Parathyroid adenoma (tissue), 2 donors: ENCODE measurements around the gene HBP1.
A peak's percentile ranks its signal among the peaks of the same experiment; 100 is the strongest.

Experiments
- H2AFZ ChIP-seq: fragments of 300-600 bp; sonication (generic); one replicate; pipeline ENCODE4 v1.7.0; 2017; ENCODE audit warnings: antibody characterized with exemption, mild to moderate bottlenecking
- H3K27ac ChIP-seq: fragments of 300-600 bp; sonication (generic); one replicate; pipeline ENCODE4 v1.7.0; 2017
- H3K27me3 ChIP-seq: fragments of 300-600 bp; sonication (generic); one replicate; pipeline ENCODE4 v1.7.0; 2017; ENCODE audit warnings: low read length; ENCODE audit not compliant: control insufficient read depth, insufficient read depth
- H3K36me3 ChIP-seq: fragments of 300-600 bp; sonication (generic); one replicate; pipeline ENCODE4 v1.7.0; 2017; ENCODE audit warnings: low read length; ENCODE audit not compliant: control insufficient read depth, insufficient read depth
- H3K4me1 ChIP-seq: fragments of 300-600 bp; sonication (generic); one replicate; pipeline ENCODE4 v1.7.0; 2017; ENCODE audit warnings: control low read depth
- H3K4me2 ChIP-seq: fragments of 300-600 bp; sonication (generic); one replicate; pipeline ENCODE4 v1.7.0; 2017; ENCODE audit warnings: low read length
- H3K4me3 ChIP-seq: fragments of 300-600 bp; sonication (generic); one replicate; pipeline ENCODE4 v1.7.0; 2017; ENCODE audit warnings: low read depth, low read length
- H3K79me2 ChIP-seq: fragments of 300-600 bp; sonication (generic); one replicate; pipeline ENCODE4 v1.7.0; 2017; ENCODE audit warnings: control low read depth
- H3K9ac ChIP-seq: fragments of 300-600 bp; sonication (generic); one replicate; pipeline ENCODE4 v1.7.0; 2017; ENCODE audit warnings: mild to moderate bottlenecking
- H3K9me3 ChIP-seq: fragments of 300-600 bp; sonication (generic); one replicate; pipeline ENCODE4 v1.7.0; 2017; ENCODE audit warnings: low read length; ENCODE audit not compliant: control insufficient read depth
- TF ChIP-seq, protein P1 (sequence below): fragments of 300-600 bp; sonication (generic); IDR thresholded peaks from one replicate; pipeline ENCODE4 v1.7.0; 2017; ENCODE audit warnings: antibody characterized with exemption, mild to moderate bottlenecking
- donor health status: primary hyperparathyroidism.

Gene HBP1

DNA sequence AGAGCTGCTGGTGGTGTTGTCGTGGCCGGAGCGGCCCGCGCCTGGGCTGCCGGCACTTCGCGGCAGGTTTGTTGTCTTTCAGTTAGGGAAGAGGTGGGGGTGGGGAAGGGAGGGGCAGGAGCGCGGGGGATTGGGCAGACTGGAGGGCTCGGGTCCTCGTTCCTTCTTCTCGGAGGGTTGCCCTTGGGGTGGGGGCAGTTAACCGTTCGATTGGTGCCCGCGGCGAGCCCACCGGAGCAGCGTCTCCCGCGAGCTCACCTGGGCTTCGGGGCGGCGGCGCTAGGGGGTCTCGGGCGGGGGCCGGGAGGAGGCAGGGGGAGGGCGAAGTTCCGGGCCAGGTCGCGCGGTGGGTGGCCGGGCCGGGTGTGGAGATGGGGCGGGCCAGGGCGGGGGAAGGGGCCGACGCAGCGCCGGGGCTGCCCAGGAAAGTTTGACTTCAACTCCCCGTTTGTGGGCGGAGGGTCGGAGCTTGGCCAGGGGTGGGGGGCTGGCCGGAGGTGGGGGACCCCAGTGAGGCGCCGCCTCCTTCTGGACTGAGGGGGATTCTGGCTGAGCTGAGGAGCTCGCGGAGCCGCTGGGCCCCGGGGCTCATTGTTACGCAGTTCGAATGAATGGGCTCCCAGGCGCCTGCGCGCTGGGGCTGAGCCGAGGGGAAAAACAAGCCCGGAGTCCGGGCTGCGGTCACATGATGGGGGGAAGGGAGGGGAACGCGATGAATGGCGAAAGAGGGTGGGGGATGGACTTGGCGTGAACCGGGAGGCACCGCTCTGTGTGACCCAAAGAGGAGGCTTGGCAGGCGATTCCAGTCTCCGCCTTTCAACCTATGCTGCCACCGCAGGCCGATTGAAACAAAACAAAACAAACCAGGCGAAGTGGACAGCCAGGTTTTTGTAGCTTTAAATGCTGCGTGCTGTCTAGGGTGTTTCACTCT lies 582 bp downstream of the HBP1 start:
- peak overlapping the region; percentile 92 for H3K9ac ChIP-seq
- no peaks in the 10 kb centered on the region for H3K9me3 ChIP-seq
- H3K4me1 ChIP-seq: peaks cover 28% of the 10 kb centered on the region
- no peaks in the 10 kb centered on the region for H3K27me3 ChIP-seq
- no peaks in the 10 kb centered on the region for H3K36me3 ChIP-seq
- H3K27ac ChIP-seq: peak overlapping the region; percentile 95
- peak overlapping the region; percentile 91 for H3K4me3 ChIP-seq
- H3K4me2 ChIP-seq: peak overlapping the region; percentile 67
- TF ChIP-seq, protein P1, sequence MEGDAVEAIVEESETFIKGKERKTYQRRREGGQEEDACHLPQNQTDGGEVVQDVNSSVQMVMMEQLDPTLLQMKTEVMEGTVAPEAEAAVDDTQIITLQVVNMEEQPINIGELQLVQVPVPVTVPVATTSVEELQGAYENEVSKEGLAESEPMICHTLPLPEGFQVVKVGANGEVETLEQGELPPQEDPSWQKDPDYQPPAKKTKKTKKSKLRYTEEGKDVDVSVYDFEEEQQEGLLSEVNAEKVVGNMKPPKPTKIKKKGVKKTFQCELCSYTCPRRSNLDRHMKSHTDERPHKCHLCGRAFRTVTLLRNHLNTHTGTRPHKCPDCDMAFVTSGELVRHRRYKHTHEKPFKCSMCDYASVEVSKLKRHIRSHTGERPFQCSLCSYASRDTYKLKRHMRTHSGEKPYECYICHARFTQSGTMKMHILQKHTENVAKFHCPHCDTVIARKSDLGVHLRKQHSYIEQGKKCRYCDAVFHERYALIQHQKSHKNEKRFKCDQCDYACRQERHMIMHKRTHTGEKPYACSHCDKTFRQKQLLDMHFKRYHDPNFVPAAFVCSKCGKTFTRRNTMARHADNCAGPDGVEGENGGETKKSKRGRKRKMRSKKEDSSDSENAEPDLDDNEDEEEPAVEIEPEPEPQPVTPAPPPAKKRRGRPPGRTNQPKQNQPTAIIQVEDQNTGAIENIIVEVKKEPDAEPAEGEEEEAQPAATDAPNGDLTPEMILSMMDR: no peak
- peak overlapping the region; percentile 74 for H2AFZ ChIP-seq
- H3K79me2 ChIP-seq: peaks cover 31% of the 10 kb centered on the region

DNA sequence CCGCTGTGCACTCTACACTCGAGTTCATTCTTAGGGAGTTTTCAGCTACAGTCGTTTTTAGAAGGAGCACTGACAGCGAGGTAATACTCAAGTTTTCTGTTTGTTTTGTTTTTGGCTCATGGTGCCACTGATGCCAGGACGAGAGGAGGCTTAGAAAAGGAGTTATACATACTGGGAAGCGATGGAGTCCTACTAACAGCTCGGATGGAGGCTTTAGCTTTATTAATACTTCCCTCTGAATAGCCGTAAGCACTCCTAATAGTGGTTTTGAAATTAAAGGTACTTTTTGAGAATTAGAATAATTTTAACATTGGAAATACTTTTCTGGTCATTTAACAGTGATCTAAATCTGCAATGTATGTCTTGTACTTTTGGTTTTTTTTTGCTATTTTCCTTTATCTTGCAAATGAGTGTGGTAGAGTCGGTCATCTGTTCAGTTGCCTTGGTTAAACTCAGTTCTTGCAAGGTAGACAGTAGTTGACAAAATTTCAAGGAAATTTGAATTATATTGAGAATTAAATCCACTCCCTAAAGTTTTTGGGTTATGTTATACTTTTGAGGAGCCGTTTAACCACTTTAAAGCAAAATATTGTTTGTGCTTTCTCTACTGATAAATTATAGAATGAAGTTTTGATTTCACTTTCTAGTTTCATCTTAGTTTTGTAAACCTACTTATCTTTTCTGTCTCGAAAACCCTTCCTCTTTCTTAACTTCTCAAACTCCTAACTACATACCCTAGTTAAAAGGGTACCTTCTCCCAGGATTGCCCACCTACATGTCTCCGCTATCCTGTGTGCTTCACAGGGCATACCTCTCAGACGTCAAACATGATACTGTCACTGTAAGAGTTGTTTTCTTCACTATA lies 1.5 kb downstream of the HBP1 start:
- Histone ChIP-seq H2AFZ (no peak overlapping the region), H3K36me3 (no peaks in the 10 kb centered on the region), H3K9me3 (no peaks in the 10 kb centered on the region), H3K9ac (no peak overlapping the region), H3K4me1 (peaks cover 25% of the 10 kb centered on the region), H3K27ac (peak overlapping the region; percentile 95), H3K27me3 (no peaks in the 10 kb centered on the region), H3K4me2 (peak overlapping the region; percentile 67), H3K79me2 (peaks cover 40% of the 10 kb centered on the region), H3K4me3 (peak overlapping the region; percentile 91)
- TF ChIP-seq, protein P1: no peak

DNA sequence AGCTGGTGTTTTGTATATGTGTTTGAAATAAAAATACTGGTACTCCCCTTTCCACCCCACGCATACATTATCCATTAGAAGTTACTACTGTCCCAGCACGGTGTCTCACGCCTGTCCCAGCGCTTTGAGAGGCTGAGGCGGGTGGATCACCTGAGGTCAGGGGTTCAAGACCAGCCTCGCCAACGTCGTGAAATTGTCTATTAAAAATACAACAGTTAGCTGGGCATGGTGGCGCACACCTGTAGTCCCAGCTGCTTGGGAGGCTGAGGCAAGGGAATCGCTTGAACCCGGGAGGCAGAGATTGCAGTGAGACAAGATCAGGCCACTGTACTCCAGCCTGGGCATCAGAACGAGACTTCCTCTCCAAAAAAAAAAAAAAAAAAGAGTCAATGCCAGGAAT lies 2.7 kb downstream of the HBP1 start:
- Histone ChIP-seq H3K27ac (no peak overlapping the region), H3K4me2 (no peak overlapping the region), H2AFZ (no peak overlapping the region), H3K27me3 (no peaks in the 10 kb centered on the region), H3K9ac (no peak overlapping the region), H3K4me3 (no peak overlapping the region), H3K4me1 (peaks cover 20% of the 10 kb centered on the region), H3K79me2 (peaks cover 51% of the 10 kb centered on the region), H3K9me3 (no peaks in the 10 kb centered on the region), H3K36me3 (no peaks in the 10 kb centered on the region)
- TF ChIP-seq, protein P1: no peak

DNA sequence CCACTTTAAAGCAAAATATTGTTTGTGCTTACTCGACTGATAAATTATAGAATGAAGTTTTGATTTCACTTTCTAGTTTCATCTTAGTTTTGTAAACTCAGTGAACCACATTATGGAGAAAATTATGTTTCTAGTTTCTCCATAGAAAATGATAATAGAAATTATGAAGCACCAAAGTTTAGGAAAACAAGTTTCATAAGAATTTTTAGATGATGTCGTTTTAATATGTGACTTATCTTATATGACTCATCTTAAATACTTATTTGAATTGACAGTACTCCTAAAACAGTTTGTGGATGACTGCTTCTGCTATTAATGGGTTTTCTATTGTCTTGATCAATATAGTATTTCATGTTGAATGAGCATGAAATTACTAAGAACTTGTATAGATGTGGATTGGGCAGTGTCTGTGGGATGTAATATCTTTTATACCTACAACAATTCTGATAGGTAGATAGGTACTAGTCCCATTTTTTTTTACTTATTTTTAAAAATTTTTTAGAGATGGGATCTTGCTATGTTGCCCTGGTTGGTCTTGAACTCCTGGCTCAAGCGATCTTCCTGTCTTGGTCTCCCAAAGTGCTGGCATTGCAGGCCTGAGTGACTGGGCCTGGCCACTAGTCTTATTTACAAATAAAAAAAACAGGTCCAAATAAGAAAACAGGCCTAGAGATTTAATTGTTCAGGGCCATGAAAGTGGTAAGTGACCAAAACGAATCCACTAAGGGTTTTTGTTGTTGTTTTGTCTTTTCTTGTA lies 3.7 kb downstream of the HBP1 start:
- peaks cover 28% of the 10 kb centered on the region for H3K4me1 ChIP-seq
- H3K27ac ChIP-seq: no peak overlapping the region
- H3K9me3 ChIP-seq: no peaks in the 10 kb centered on the region
- H3K4me3 ChIP-seq: no peak overlapping the region
- no peaks in the 10 kb centered on the region for H3K36me3 ChIP-seq
- no peak overlapping the region for H2AFZ ChIP-seq
- TF ChIP-seq, protein P1: no peak
- no peak overlapping the region for H3K9ac ChIP-seq
- peaks cover 60% of the 10 kb centered on the region for H3K79me2 ChIP-seq
- no peaks in the 10 kb centered on the region for H3K27me3 ChIP-seq
- H3K4me2 ChIP-seq: no peak overlapping the region
